HT1080 (cell line): Measurements from ENCODE around the gene CFAP97D1. TPM values are rescaled to one million over a fixed set of nuclear protein-coding genes. Genes with fewer than 3 reads are reported as not detected.

Experiments used
- DNase-seq: peaks from one replicate; pipeline ENCODE4 v3.0.0-alpha.2; 2015; ENCODE audit warnings: low read depth
- total RNA-seq: library from RNA; depleted of rRNA; stranded (reverse); fragments of >200 nt; shearing (Covaris generic); gene quantifications from 2 replicates; pipeline ENCODE4 v1.2.3, GENCODE V29; 2014; rRNA removed

Gene CFAP97D1
- total RNA-seq, 1 experiment from 2014 or later = 0.02 TPM

DNA sequence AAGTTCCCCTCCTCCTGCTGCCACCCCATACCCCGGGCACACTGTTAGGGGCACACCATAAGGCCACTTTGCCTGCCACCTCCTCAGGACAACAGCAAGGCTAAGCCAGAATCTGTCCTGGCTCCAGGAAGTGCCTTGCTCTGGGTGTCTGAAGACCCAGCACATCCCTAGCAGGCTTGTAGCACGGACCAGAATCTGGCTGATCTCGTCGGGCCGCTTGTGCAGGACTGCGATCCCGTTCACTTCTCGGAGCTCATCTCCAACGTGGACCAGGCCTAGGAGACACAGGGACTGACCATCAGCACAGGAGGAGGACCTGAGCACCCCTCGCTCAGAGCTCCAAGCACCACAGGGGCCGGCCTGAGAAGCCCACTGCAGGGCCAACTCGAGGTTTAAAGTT, 45.3 kb downstream of the CFAP97D1 start:
- DNase-seq = no peak

DNA sequence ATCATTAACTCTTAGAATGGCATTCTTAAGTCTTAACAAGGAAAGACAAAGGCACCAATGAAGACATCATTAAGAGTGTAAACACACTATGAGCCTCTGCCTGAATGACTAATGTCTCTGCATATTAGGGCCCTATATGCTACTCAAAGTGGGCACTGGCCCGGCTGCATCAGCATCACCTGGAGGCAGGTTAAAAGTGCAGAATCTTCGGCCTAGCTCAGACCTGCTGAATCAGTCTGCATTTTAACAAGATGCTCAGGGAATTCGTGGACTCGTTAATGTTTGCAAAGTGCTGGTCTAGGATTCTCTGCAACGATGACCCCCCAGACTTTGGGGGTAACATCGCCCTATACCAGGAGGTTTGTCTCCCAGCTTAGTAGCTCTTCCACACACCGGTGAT, 46.0 kb downstream of the CFAP97D1 start:
- DNase-seq = no peak

DNA sequence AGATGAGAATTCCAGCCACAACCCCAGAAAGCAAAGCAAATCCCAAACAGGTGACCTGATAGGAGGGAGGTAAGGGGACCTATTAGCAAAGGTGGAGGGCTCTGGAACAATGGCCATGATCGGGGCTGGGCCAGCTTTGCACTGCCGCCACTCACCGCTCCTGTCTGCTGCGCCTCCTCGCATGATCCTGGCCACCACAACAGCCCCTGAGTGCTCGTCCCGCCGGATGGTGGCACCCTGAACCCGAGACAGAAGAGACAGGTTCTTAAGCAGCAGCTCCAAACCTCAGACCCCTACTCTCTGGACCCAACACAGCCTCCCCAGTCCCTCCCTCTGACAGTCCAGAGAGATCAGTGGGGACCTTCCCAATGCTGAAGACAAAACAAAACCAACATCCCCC, 47.4 kb downstream of the CFAP97D1 start:
- DNase-seq = no peak

DNA sequence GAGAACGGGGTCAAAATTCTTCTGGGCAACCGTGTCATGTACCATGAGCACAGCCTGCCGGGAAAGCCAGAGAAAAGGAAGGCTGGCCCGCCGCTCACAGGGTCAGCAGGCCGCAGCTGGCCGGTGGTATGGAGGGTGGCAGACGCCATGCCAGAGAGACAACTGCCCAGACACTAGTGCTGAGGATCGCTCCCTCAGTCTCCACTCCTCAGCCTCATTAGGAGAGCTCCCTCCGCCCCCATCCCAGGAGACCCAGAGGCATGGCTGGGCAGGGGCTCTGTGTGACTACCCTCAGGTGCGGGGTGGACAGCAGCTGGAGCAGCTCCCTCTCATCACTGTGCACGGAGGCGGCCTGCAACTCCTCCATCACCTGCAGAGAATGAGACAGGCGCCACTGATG, 49.5 kb downstream of the CFAP97D1 start:
- no peak for DNase-seq

DNA sequence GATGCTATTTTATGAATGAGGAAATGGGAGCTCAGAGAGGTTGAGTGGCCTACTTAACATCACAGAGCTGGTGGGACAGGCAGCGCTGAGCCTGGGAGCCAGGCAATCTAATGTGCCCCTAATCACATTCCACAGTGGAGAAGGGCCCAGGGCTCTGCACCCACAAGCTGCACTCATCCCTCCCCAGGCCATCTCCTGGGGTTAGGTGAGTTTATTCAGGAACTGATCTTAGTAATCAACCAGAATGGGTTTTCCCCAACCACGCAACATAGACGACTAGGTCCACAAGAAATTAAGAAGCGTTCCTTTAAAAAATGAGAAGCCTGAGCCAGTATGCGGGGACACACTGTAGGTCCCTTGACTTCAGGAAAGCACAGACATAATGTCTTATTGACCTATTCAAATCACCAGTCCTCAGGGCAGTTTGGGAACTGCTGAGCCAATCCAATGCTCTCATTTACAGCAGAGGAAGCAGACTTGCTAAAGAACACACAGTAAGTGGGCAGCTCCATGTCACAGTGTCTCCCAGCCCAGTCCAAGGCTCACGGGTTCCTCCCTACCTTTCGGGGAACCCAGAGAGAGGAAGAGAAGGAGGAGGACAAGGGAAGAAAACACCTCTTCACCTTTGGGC, 50.4 kb downstream of the CFAP97D1 start:
- no peak for DNase-seq

DNA sequence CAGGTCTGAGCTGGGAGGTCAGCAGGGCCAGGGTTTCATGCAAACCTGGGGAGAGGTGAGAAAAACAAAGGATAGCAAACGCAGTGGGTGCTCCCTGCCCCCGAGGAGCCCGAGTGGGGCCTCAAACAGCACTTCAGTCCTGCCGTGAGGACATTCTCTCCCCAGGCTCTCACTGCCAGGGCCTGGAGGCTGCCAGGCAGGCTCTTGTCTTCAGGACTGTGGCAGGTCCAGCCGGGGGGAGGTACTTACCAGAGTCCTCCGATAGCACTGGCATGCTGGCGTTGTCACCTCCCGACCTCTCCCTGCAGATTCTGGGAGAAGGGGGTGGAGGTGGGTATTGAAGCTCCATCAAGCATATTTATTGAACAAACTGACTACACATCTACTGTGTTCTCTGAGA, 51.4 kb downstream of the CFAP97D1 start:
- DNase-seq = no peak

DNA sequence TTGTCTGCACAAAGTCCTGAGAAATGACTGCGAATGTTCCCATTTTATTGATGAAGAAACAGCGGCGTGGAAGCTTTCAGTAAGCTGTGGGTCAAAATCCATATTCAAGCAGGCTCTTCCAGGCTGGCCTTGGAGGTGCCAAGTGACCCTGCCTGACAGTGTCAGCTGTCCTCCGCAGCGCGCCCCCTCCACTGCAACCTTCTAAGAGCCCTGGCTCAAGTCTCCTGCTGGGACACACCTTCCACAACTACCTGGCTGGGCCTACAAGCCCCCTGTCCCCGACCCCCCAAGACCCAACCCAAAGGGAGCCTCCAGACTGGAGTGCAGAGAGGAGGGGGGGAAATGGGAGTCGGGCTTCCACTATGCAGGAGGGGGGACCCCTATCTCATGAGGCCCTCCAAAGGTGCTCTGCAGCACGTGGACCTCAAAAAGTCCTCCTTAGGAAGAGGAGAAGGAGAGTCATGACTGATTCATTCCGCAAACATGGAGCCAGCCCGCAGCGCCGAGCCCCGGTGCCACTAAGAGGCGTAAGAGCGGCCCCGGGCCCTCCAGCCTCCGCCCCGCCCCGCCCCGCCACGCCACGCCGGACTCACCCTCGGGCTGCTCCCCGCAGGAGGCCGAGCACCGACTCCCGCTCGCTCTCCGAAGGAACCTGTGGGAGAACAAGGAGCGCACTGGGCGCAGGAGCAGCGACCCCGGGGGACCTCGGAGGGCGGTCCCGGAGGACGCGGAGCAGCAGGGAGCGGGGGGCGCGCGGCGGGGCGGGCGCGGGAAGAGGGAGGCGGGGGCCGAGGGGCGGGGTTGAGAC, 52.1 kb downstream of the CFAP97D1 start:
- peak; percentile 72 for DNase-seq

DNA sequence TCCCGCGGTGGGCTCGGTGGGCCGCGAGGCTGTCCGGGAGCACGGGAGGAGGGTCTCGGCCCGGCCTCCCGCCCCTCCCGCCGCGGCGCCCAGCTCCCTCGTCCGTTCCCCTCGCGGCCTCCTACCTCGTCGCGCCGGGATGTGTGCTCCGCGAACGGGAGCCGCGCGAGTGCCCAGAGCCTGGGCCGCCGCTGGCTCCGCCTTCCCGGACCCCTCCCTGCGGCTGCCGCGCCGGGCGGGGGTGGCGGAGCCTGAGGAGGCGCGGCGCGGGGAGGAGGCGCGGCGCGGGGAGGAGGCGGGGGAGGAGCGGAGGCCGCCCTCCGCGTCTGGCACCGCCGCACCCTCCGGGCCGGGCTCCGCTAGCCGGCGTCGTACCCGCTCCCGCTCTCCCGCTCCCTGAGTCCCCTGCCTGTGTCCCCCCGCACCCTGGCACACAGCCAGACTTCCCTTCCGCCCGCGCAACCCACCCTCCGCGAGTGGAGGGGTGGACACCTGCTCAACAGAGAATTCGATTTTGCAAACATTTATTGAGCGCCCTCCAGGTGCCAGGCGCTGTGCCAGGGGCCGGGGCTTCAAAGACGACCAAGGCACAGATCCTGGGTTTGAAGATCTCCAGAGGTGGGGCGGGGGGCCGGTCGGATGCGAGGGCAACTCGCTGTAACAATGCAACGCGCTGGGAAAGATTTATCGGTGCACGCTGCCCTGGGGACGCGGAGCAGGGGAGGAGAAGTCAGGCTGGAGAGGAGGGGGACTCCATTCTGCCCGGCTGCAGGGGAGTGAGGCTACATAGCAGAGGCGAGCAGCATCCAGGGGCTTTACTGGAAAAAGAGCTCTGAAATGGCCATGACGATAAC, 53.0 kb downstream of the CFAP97D1 start, which contains the start of gene MPP3:
Gene MPP3, minus strand, starts transcription at position 171 of the 854 bp plus-strand sequence. CDS start 1,240 bp downstream, outside the sequence.
- DNase-seq = peak; percentile 51

DNA sequence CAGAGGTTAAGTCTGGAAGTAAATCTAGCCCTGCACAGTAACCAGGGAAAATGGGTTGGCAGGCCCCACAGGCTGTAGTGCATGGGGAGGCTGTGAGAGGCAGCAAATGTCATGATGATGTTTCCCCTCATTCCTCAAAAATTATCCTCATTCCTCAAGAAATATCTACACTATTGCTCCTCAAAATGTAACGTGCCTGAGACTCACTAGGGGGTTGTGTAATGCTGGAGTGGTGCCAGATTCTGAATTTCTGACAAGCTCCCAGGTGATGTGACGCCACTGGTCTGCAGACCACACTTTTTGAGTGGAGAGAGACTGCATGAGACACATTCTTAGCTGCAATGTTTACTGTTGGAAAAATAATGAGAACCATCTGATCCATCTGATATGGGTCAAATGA, 53.9 kb downstream of the CFAP97D1 start:
- no peak for DNase-seq

Other genes with a start within 250 kb of the CFAP97D1 start
- 62.5 and 75.9 TPM in 2 replicates for gene ETV4, start 234.1 kb upstream of the CFAP97D1 start, total RNA-seq
- gene MEOX1, start 118.5 kb upstream of the CFAP97D1 start, total RNA-seq = not detected in 2 replicates
- gene SOST, start 21.6 kb upstream of the CFAP97D1 start, total RNA-seq = not detected in 2 replicates
- 35.0 and 35.5 TPM in 2 replicates for gene DUSP3, start 1.5 kb upstream of the CFAP97D1 start, total RNA-seq
- 10.6 and 12.5 TPM in 2 replicates for gene MPP3, start 52.7 kb downstream of the CFAP97D1 start, total RNA-seq
- not detected in 2 replicates for gene CD300LG, start 66.7 kb downstream of the CFAP97D1 start, total RNA-seq
- 0.27 and 0.37 TPM in 2 replicates for gene MPP2, start 127.1 kb downstream of the CFAP97D1 start, total RNA-seq
- gene PPY, start 162.0 kb downstream of the CFAP97D1 start, total RNA-seq = not detected in 2 replicates
- gene PYY, start 173.5 kb downstream of the CFAP97D1 start, total RNA-seq = not detected in 2 replicates
- gene NAGS, start 224.2 kb downstream of the CFAP97D1 start, total RNA-seq = 2.6 and 3.3 TPM in 2 replicates
- 48.2 and 56.1 TPM in 2 replicates for gene TMEM101, start 234.5 kb downstream of the CFAP97D1 start, total RNA-seq